GM19455 (cell line): ENCODE measurements around the gene NPC1L1.
A peak's percentile ranks its signal among the peaks of the same experiment; 100 is the strongest.
"Not testable (repeated sequence)": the region's sequence is repeated elsewhere in the genome, so short reads cannot be mapped to it uniquely, and the experiment has no call there.

Experiments
- ATAC-seq: cut with Tn5 transposase; IDR thresholded peaks from one replicate; pipeline ENCODE4 v1.9.1; 2021; ENCODE audit not compliant: unreplicated experiment

NPC1L1 gene

DNA sequence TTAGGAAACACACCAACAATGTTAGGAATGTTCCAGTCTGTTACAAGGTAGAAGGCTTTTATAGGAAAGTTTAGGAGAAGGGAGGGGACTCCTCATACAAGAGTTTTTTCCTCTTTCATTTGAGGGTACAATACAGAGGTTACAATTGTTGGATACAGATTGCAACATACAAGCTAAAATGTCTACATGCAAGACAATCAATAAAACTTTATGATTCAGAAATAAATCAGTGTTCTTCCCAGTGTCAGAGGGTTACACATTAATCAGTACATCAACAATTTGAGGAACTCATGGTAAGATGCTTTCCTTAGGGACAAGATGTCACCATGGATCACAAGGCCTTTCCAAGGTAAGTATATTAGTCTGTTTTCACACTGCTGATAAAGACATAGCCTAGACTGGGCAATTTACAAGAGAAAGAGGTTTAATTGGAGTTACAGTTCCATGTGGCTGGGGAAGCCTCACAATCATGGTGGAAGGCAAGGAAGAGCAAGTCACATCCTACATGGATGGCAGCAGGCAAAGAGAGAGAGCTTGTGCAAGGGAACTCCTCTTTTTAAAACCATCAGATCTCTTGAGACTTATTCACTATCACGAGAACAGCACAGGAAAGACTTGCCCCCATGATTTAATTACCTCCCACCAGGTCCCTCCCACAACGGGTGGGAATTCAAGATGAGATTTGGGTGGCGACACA is 34.4 kb downstream of the NPC1L1 start:
- ATAC-seq, result not testable (repeated sequence)

DNA sequence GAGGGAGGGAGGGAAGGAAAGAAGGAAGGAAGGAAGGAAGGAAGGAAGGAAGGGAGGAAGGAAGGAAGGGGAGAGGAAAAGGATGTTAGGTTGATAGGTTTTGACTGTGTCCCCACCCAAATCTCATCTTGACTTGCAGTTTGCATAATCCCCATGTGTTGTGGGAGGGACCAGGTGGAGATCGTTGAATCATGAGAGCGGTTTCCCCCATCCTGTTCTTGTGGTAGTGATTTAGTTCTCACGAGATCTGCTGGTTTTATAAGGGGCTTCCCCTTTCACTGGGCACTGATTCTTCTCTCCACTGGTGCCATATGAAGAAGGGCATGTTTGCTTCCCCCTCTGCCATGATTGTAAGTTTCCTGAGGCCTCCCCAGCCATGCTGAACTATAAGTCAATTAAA is 35.5 kb downstream of the NPC1L1 start:
- ATAC-seq, result no peak

DNA sequence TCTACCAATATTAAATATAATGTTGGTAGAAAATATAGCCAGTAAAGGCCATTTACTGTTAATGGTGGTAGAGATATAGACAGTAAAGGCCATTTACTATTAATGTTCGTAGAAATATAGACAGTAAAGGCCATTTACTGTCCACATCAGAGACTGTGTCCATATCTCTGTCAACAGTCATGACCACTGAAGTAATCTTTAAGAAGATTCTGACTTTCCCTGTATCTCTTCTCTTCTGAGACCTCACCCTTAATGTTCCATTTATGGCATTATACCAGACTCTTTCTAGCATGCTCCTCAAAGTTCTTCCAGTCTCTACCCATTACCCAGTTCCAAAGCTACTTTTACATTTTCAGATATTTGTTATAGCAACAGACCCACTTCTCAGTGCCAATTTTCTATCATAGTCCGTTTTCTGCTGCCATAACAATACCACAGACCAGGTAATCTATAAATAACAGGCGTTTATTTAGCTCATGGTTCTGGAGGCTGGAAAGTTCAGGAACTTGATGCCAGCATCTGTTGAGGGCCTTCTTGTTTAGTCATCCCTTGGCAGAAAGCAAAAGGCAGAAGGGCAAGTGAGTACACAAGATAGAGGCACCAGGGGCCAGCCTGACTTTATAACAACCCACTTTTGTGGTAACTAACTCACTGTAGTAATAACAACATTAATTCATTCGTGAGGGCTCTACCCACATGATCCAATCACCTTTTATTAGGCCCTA is 42.7 kb downstream of the NPC1L1 start:
- ATAC-seq, result no peak

DNA sequence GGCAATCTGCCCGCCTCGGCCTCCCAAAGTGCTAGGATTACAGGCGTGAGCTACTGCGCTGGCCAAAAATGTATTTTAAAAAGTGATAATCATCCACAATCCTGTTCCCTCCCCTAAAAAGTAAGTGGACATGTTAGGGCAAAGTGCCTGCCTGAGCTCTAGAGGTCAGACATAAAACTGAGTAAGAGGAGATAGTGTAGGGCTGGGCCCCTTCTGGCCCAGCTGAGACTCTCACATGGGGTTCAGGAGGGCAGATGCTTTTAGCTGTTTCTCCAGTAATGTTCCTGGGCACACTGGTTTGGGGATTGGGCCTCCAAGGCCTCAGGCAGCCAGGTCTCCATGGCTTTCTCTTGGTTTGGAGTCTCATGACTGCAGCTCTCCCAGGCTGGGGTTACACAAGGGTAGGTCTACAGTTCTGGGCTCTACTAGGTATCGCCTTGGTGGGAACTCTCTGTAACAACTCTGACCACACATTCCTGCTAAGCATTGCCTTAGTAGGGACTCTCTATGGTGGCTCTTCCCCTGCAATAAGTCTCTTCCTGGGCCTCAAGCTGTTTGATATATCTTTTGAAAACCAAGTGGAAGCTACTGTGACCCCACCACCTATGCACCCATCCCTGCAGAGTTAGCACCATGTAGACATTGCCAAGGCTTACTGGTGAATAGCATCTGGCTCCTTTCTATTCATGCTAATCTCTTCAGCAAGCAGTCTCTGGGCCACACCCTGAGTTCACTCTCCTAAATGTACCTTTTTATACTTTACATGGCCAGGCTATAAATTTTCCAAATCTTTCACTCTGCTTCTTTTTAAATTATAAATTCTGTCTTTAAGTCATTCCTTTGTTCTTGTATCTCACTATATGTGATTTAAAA is 43.7 kb downstream of the NPC1L1 start:
- ATAC-seq, result no peak

DNA sequence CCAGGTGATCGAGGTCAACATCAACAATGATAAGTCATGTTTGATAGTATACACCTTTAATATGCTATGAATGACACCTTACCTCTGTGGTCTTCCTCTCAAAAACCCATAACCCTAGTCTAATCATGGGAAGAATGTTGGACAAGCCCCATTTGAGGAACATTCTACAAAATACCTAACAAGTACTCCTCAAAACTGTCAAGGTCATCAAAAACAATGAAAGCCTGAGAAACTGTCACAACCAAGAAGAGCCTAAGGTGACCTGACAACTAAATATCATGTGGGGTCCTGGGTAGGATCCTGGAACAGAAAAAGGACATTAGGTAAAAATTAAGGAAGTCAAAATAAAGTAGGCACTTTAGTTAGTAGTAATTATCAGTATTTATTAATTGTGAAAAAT is 44.7 kb downstream of the NPC1L1 start:
- no peak for ATAC-seq

DNA sequence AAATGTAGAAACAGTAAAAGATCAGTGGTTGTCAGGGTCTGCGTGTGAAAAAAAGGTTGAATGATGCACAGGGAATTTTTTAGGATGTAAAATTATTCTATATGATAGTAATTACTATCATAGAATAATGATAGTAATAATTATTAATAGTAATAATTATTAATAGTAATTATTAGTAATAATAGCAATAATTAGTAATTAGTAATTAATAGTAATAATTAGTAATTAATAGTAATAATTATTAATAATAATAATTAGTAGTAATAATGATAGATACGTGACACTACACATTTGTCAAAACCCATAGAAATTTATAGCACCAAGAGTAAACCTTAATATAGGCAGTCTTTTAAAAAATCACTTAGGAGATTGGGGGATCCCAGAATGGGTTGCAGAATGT is 46.2 kb downstream of the NPC1L1 start:
- no peak for ATAC-seq

DNA sequence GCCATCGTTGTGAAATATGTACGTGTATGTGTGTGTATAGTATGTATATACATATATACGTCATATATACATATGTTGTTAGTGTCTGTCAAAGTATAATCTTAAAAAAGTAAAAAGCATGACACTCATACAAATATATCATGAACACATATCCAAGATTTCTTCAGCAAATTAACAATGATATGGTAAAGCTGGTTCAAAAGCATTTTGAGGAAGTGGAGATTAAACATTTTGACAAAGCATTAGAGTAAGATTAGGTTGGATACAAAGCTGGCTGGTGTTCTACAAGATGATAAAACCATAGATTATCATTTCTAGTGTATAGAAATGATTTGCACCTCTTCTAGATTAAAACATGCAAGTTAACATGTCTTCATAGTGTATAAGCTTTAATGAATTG is 49.9 kb downstream of the NPC1L1 start:
- ATAC-seq, result no peak

DNA sequence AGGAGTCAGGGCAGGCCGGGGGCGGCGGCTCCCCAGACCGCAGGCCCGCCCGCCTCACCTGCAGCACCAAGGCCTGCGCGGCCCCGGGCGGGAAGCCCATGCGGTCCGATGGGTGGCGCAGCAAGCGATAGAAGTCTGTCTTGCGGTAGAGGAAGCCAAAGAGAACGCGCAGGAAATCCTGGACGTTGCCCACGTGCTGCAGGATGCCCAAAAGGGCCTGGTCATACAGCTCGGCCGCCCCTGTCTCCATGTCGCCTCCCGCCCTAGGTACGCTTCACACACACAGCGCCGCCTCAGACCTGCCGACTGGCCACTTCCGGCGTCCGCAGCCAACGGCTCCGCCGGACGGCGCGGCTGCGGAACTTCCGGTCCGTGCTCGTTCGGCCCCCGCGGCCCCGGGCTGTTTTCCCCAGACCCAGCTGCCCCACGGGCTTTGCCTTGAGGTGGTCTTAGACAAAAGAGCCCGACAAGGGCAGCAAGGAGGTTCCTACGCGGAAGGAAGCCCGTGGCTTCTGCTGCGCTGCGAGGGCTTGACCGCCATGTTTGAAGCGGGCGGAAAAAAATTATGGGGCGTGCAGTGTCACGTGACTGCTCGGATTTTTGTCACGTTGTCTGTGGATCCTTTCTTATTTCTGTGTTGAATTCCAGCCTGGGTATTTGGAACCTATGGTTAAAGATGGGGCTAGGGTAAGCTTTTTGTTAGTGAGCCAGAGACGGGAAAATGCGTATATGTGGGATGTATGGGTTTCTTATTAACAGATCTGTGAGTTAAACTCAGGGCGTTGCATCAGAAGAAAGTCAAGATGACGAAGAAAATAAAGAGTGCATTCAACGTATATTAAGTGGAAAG is 50.6 kb downstream of the NPC1L1 start, which contains the start of gene NUDCD3:
NUDCD3 (minus strand) TSS at position 308 of the 850 bp plus-strand sequence; CDS start at position 250, 58 bp downstream.
- ATAC-seq, result peak; percentile 89

DNA sequence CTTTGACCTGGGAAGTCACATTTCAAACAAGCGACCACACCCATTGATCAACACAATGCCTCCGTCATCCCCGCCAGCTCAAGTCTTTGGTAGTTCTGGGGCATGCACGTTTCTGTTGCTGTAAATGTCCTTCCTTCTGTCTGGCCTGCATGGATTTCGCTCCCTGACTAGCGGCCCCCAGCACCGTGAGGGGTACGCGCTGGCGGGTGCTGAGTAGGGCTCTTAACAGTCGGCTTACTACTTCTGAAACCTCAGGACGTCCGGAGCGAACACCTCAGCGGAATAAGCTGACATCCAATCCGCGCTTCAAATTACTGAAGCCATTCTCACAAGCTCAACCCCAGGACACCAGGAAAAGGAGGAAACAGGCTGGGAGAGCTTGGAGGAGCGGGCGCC is 51.2 kb downstream of the NPC1L1 start:
- ATAC-seq, result peak; percentile 33

DNA sequence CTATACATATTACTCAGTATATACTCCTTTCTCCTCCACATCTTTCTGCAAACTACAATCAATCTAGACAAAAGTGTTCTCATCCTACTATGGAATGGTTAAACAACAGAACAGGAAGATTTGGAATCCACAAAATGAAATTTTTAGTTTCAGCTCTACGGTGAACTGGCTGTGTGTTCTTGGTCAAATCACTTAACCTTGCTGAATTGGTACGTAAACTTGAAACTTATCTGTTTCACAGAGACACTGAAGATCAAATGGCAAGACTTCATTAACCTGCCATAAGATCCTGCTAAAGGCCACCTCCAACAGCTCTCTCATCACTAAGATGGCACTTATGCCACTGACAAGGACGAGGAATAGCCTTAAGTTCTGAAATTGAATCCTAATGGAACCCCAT is 52.2 kb downstream of the NPC1L1 start:
- no peak for ATAC-seq

DNA sequence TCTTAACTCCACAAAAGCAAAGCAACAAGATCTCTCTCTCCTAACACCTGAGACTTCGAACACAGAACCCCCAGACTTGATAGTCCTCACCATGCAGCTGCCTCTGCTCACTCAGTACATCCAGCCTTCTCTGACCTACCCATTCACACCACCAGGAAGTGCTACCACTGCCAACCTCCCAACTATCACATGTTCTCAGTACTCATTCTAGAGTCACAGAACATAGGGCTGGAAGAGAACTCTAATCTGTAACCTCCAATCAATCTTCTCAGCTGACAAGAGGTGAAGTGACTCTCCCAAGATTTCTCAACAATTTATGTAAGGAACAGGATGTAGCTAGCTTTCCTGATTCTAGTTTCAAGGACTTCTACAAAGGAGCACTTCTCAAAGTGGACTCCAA is 54.4 kb downstream of the NPC1L1 start:
- ATAC-seq, result no peak

DNA sequence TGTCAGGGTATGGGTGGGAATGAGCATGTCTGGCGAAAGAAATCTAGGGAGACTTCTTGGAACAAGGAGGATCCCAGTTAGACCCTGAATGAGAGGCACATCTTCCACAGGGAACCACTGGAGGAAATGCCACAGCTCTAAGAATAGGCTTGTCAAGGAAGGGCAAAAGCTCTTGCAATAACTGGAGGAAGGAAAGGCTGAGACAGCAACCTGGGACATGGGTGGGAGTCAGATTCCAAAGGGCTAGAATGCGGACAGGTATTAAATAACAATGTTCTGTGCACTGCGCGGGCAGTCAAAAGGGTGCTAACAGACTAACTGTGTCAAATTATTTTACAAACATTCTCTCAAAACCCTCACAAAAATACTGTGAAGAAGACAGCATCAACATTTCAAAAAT is 55.1 kb downstream of the NPC1L1 start:
- ATAC-seq, result no peak

DNA sequence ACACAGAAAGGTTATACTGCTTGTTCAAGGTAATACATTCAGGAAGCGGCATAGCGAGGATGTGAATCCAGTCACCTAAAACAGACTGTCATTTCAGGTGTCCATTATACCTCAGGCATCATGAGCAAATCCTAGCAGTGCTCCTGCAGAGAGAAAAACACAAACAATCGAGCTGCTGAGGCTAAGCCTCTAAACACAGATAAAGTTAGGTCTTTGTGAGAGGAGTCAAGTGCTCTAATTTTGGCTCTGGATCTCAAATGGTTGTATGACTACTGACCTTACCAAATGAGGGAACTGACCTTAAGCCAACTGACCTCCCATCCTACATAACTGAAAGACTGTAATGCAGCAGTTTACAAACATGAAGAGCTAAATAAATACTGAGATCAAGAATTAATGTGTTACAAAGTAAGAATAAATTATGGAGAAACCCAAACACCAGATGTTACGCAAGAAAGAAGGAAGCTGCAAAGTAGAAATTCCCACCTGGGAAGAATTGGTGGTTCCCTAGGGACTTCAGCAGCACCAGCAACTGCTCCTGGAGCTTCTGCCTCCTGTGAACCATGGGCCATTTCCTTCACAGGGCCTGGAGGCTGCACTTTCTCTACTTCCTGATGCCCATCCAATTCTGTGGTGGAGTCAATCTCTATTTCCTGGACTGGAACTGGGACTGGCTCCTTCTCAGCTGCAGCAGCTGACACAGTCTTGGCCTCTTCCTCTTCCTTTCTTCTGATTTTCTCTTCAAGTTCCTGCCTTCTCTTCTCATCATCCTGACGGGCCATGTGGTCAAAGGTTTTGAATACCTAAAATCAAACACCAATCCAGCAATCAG is 56.4 kb downstream of the NPC1L1 start:
- no peak for ATAC-seq

DNA sequence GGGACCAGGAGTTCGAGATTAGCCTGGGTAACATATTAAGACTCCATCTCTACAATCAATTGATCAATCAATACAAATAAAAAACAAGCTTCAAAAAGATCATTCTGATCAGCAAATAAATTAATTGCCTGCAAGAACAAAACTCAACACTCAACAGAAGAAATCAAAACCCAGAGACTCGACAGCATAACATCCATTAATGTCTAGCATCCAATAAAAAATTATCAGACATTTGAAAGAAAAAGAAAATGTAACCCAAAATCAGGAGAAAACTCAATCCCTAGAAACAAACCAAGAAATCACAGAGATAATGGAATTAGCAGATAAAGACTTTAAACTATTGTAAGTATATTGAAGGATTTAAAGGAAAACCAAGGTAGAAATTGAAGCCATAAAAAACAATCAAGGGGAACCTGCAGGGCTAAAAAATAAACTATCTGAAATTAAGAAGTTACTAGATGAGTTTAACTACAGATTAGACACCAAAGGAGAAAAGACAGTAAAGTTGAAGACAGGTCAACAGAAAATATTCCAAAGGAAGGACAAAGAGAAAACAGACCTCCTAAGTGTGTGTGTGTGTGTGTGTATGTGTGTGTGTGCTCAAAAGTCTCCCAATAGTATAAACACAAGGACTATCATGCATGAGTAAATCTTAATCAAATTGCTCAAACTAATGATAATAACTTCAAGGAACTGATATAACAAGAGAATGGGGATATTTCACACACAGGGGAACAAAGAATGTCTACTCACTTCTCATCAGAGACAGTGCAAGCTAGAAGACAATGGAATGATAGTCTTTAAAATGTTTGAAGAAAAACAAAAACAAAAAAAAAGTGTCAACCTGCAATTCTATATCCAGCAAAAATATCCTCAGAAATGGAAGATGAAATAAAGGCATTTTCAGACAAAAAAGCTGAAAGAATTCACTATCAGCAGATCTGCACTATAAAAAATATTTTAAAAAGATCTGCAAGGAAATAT is 58.3 kb downstream of the NPC1L1 start:
- no peak for ATAC-seq

DNA sequence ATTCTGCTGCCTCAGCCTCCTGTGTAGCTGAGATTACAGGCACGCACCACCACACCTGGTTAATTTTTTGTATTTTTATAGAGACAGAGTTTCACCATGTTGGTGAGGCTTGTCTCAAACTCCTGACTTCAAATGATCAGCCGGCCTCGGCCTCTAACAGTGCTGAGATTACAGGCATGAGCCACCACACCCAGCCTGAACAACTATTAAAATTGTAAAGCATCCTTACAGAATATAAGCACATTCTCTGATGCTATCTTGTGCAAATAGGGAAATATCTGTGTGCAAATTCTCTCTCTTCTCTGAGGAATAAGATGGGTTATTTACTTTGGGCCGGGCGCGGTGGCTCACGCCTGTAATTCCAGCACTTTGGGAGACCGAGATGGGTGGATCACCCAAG is 63.2 kb downstream of the NPC1L1 start:
- no peak for ATAC-seq

DNA sequence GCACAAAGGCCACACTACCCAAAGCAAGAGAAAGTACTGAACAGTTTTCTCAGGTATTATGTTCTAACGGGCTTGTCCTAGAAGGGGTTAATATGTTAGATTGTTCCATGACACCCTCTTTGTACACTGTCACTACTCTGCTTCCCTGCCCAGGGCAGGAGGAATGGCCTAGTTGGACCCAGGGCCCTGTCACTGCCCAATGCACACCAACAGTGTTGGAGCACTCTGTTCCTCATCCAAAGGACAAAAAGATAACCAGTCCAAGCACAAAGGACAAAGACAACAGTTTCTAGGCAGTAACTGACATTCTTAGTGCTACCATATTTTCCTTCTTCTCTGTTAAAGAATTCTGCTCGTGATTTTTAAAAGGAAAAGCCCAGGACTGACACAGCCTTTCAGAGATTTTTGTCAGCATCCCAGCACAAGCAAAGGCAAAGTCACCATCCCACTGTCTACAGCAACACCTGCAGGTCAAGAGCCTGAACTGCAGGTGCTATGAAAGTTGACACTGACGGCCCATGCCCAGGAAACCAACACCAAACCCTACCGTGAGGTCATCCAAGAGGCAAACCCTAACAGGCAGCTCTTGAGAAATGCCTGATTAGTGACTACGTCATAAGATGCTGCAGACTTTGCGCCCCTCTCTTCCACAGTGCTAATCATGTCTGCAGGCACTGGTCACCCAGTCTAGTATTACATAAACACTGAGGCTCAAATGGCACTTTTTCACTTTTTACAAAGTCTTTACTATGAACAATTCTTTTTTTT is 63.9 kb downstream of the NPC1L1 start:
- peak; percentile 88 for ATAC-seq

DNA sequence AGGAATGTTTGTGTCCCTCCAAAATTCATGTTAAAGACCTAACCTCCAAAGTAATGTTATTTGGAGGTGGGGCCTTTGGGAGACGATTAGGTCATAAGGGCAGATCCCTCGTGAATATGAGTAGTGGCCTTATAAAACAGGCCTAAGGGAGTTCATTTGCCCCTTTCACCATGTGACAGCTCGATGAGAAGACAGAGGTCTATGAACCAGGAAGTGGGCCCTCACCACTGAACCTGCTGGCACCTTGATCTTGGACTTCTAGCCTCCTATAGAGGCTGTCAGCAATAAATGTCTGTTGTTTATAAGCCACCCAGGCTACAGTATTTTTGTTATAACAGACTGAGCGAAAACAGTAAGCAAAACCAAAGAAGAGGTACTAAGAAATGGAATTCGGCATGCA is 64.8 kb downstream of the NPC1L1 start:
- ATAC-seq, result no peak

DNA sequence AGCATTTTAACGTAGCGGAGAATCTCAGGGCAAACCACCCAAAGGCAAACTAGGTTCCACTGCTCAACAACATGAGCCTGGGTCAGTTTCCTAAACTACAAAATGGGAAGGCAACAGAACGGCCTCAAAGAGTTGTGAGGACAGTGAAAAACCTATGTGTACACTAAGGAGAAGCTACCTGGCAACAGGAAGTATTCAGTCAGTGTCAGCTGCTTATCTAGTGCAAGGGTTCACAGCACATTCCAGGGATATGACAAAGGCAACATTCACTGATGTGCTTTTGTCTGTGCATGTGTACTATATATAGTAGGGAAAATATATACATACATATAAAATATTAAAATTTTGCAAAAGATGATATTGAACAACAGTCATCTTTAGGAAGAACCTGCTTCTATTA is 67.8 kb downstream of the NPC1L1 start:
- no peak for ATAC-seq
